H1 (cell line): ENCODE measurements around the gene ATXN2. TPM values are rescaled to one million over a fixed set of nuclear protein-coding genes. Genes with fewer than 3 reads are reported as not detected.
A peak's percentile ranks its signal among the peaks of the same experiment; 100 is the strongest.

Source experiments
- CTCF ChIA-PET: fragments of 300-600 bp; sonication (Branson Sonifier 250); formaldehyde crosslinking; loops from one replicate; lab custom pipeline; 2021; ENCODE audit not compliant: partially characterized antibody; lab: Charles Lee
- POLR2A ChIA-PET: fragments of 300-600 bp; sonication (Branson Sonifier 250); formaldehyde crosslinking; loops from one replicate; lab custom pipeline; 2021; ENCODE audit warnings: inconsistent platforms; ENCODE audit not compliant: partially characterized antibody; lab: Charles Lee
- DNase-seq, 2 experiments: peaks; one replicate each; pipeline versions ENCODE4 v3.0.0 to v3.0.0-alpha.2; 2010 to 2022; ENCODE audit warnings: low spot score in 2 of 2, low read depth in 1 of 2, mixed read lengths in 1 of 2
- FAIRE-seq: peaks from 2 replicates; lab custom pipeline; 2011; peaks lifted over from hg19 to GRCh38; lab: Jason Lieb, UNC
- H2AFZ ChIP-seq: 2 replicates; pipeline ENCODE4 v1.8.1; 2012; ENCODE audit warnings: low read length, inconsistent platforms
- H2AK5ac ChIP-seq: 2 replicates; pipeline ENCODE4 v1.6.1; 2013; ENCODE audit warnings: low read depth, low read length
- H2BK120ac ChIP-seq: replicated peaks from 2 replicates; pipeline ENCODE3; 2013; ENCODE audit warnings: low read depth, low read length, inconsistent platforms
- H2BK12ac ChIP-seq: 2 replicates; pipeline ENCODE4 v1.6.1; 2013; ENCODE audit warnings: low read depth, low read length
- H2BK15ac ChIP-seq: 2 replicates; pipeline ENCODE4 v1.6.1; 2013; ENCODE audit warnings: low read length
- H2BK20ac ChIP-seq: 2 replicates; pipeline ENCODE4 v1.6.1; 2013; ENCODE audit warnings: low read length
- H2BK5ac ChIP-seq: 2 replicates; pipeline ENCODE4 v1.6.1; 2013; ENCODE audit warnings: low read depth, low read length
- H3K14ac ChIP-seq: 2 replicates; pipeline ENCODE4 v1.6.1; 2013; ENCODE audit warnings: inconsistent platforms; ENCODE audit not compliant: insufficient read length
- H3K18ac ChIP-seq: 2 replicates; pipeline ENCODE4 v1.6.1; 2013; ENCODE audit warnings: low read length; ENCODE audit errors: extremely low read depth
- H3K23ac ChIP-seq: 2 replicates; pipeline ENCODE4 v1.6.1; 2013; ENCODE audit warnings: inconsistent platforms; ENCODE audit not compliant: insufficient read length
- H3K23me2 ChIP-seq: 2 replicates; pipeline ENCODE4 v1.6.1; 2013; ENCODE audit warnings: low read depth, low read length
- H3K27ac ChIP-seq: 2 replicates; pipeline ENCODE4 v1.6.1; 2011; ENCODE audit warnings: low read depth, low read length, inconsistent platforms
- H3K27me3 ChIP-seq, 4 experiments: replicated peaks in 1 of 4; 1 replicate in 1 of 4; 2 replicates in 3 of 4; pipeline versions ENCODE4 v1.6.1 to v1.8.1; 2011 to 2013; ENCODE audit warnings: low read length in 3 of 4, mild to moderate bottlenecking in 3 of 4, inconsistent platforms in 2 of 4, mixed read lengths in 2 of 4, moderate library complexity in 1 of 4; ENCODE audit not compliant: control insufficient read depth in 3 of 4, insufficient read depth in 3 of 4; ENCODE audit errors: extremely low read depth in 1 of 4
- H3K36me3 ChIP-seq, 4 experiments: 2 replicates each; pipeline versions ENCODE4 v1.6.1 to v1.8.1; 2011 to 2013; ENCODE audit warnings: mild to moderate bottlenecking in 4 of 4, low read length in 3 of 4, moderate library complexity in 2 of 4, control low read depth in 1 of 4, inconsistent platforms in 1 of 4; ENCODE audit not compliant: insufficient read depth in 4 of 4, control insufficient read depth in 2 of 4
- H3K4ac ChIP-seq: replicated peaks from 2 replicates; pipeline ENCODE3; 2013; ENCODE audit warnings: low read length, low read depth, mixed read lengths, inconsistent platforms; ENCODE audit not compliant: insufficient read length
- H3K4me1 ChIP-seq, 4 experiments: replicated peaks in 1 of 4; 1 replicate in 1 of 4; 2 replicates in 3 of 4; pipeline versions ENCODE4 v1.6.1 to v1.8.1; 2011 to 2013; ENCODE audit warnings: low read length in 3 of 4, inconsistent platforms in 2 of 4, mixed read lengths in 1 of 4; ENCODE audit not compliant: insufficient read depth in 4 of 4, control insufficient read depth in 3 of 4
- H3K4me2 ChIP-seq, 2 experiments: 2 replicates each; pipeline versions ENCODE4 v1.6.1 to v1.8.1; 2011 to 2013; ENCODE audit warnings: low read depth in 2 of 2, low read length in 2 of 2, control low read depth in 1 of 2, inconsistent platforms in 1 of 2, mild to moderate bottlenecking in 1 of 2; ENCODE audit not compliant: insufficient read depth in 1 of 2
- H3K4me3 ChIP-seq, 4 experiments: fragments of 200-600, 300-600 bp in 1 of 4; sonication (generic), shearing (Covaris generic), sonication (Bioruptor Twin) in 1 of 4; 2 replicates each; pipeline versions ENCODE4 v1.5.1 to v1.8.1; 2011 to 2016; ENCODE audit warnings: low read length in 4 of 4, low read depth in 3 of 4, control low read depth in 2 of 4, inconsistent platforms in 2 of 4, mild to moderate bottlenecking in 2 of 4, mixed read lengths in 1 of 4, moderate library complexity in 1 of 4; ENCODE audit not compliant: insufficient read depth in 2 of 4; ENCODE audit errors: extremely low read depth in 1 of 4
- H3K56ac ChIP-seq: replicated peaks from 2 replicates; pipeline ENCODE3; 2013; ENCODE audit warnings: low read depth, mild to moderate bottlenecking, mixed read lengths, low read length, inconsistent platforms; ENCODE audit not compliant: insufficient read length
- H3K79me1 ChIP-seq: 2 replicates; pipeline ENCODE4 v1.6.1; 2013; ENCODE audit warnings: low read depth, low read length, control low read depth
- H3K79me2 ChIP-seq, 2 experiments: 2 replicates each; pipeline versions ENCODE4 v1.6.1 to v1.8.1; 2012 to 2013; ENCODE audit warnings: low read length in 2 of 2, mild to moderate bottlenecking in 2 of 2, inconsistent platforms in 1 of 2; ENCODE audit not compliant: insufficient read depth in 2 of 2, control insufficient read depth in 1 of 2
- H3K9ac ChIP-seq, 4 experiments: replicated peaks in 1 of 4; 1 replicate in 1 of 4; 2 replicates in 3 of 4; pipeline versions ENCODE4 v1.6.1 to v1.8.1; 2011 to 2013; ENCODE audit warnings: low read depth in 3 of 4, low read length in 3 of 4, control low read depth in 2 of 4, mild to moderate bottlenecking in 2 of 4, moderate library complexity in 2 of 4, inconsistent platforms in 1 of 4; ENCODE audit errors: extremely low read depth in 1 of 4
- H3K9me3 ChIP-seq, 2 experiments: 2 replicates each; pipeline versions ENCODE4 v1.6.1 to v1.8.1; 2012 to 2013; ENCODE audit warnings: mild to moderate bottlenecking in 2 of 2, moderate library complexity in 2 of 2, control low read depth in 1 of 2, inconsistent platforms in 1 of 2, low read depth in 1 of 2, low read length in 1 of 2, mixed read lengths in 1 of 2; ENCODE audit not compliant: insufficient read depth in 2 of 2
- H4K20me1 ChIP-seq, 2 experiments: replicated peaks in 1 of 2; 2 replicates each; pipeline versions ENCODE3 to v1.8.1; 2011 to 2013; ENCODE audit warnings: inconsistent platforms in 2 of 2, low read length in 2 of 2, mild to moderate bottlenecking in 1 of 2; ENCODE audit not compliant: insufficient read depth in 2 of 2, control insufficient read depth in 1 of 2
- H4K5ac ChIP-seq: 2 replicates; pipeline ENCODE4 v1.6.1; 2013; ENCODE audit warnings: low read length, low read depth, mixed read lengths, inconsistent platforms; ENCODE audit not compliant: insufficient read length
- H4K8ac ChIP-seq: 2 replicates; pipeline ENCODE4 v1.8.0; 2013; ENCODE audit warnings: mild to moderate bottlenecking, moderate library complexity, low read length, inconsistent platforms; ENCODE audit not compliant: insufficient read depth; ENCODE audit errors: extremely low read depth
- H4K91ac ChIP-seq: replicated peaks from 2 replicates; pipeline ENCODE3; 2013; ENCODE audit warnings: low read length, mixed read lengths, inconsistent platforms; ENCODE audit not compliant: insufficient read length
- HDAC6 ChIP-seq: IDR thresholded peaks from one replicate; pipeline ENCODE4 v1.7.1; 2012; ENCODE audit warnings: low read depth, mild to moderate bottlenecking, inconsistent platforms, low read length, moderate library complexity
- RAD21 ChIP-seq, 2 experiments: IDR thresholded peaks in 1 of 2; conservative IDR thresholded peaks in 1 of 2; 2 replicates each; pipeline ENCODE4 v1.6.1; 2011; ENCODE audit warnings: low read depth in 2 of 2, low read length in 2 of 2, improper control_type of control experiment in 1 of 2, inconsistent platforms in 1 of 2, mild to moderate bottlenecking in 1 of 2, moderate library complexity in 1 of 2
- WGBS, 2 experiments: shearing (Covaris generic) in 1 of 2; methylation state at CpG; one replicate each; pipeline versions ENCODE4 v1.1.6 to v1.1.7; 2013 to 2015; ENCODE audit warnings: low lambda C conversion rate in 2 of 2, mixed read lengths in 2 of 2, inconsistent platforms in 1 of 2, low coverage in 1 of 2, missing lambda C conversion rate in 1 of 2; ENCODE audit not compliant: insufficient replicate concordance in 2 of 2, insufficient coverage in 1 of 2, insufficient read length in 1 of 2; ENCODE audit errors: extremely low coverage in 1 of 2, missing lambda C conversion rate in 1 of 2; 5-methylcytosine and 5-hydroxymethylcytosine counted together
- polyA plus RNA-seq, 7 experiments: library from polyadenylated mRNA; depleted of rRNA in 3 of 7; stranded (reverse) in 5 of 7; unstranded in 2 of 7; fragments of >200 nt in 5 of 7; fragments of 200-250 nt in 2 of 7; gene quantifications; 1 replicate in 5 of 7; 2 replicates in 1 of 7; 4 replicates in 1 of 7; pipeline versions ENCODE4 v1.2.1 to v1.2.3, GENCODE V29; 2011 to 2013; ENCODE audit warnings: missing spikeins in 2 of 7, mixed read lengths in 2 of 7
- total RNA-seq: library from RNA; stranded (reverse); fragmentation: NEBNext Ultra II Directional; extraction: Animal tissue kit (Norgen Biotek cat#: 25700); gene quantifications from 2 replicates; pipeline ENCODE4 v1.2.1, GENCODE V29; 2021

Gene ATXN2
- total and polyA plus RNA-seq, 2 of the 8 experiments (the other 6 are each of a cell fraction or from before 2014, with no cell fraction given): 46.6 to 80.7 TPM

DNA sequence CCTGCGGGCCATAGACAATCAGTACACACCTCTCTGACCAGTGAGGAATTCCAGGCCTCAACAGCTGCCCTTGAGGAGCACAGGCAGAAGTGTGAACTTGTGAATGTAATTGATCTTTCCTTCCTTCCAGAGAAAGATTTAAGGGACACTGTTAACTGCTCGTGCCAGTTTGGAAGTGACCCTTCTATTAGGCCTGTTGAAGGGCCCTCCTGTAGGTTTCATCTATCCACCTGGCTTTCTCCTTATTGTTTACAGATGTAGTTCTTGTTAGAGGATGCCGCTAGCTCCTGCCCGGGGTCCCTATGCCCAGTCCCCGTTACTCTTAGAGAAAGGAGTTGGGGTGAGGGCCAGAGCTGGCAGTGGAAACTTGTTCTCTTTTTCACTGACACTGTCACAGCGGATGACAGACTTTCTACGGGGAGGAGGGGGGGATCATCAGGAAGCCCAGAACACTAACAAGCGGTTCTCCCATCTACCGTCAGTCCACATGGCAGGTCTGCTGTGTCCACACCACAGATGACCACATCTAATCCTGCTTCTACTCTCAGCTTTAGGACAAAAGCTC lies 150.8 kb downstream of the ATXN2 start:
- Histone ChIP-seq H2AK5ac (no peak overlapping the region), H3K56ac (no peak overlapping the region), H2AFZ (no peak overlapping the region), H3K18ac (no peak overlapping the region), H3K27me3 (no peaks in the 10 kb centered on the region), H3K23me2 (no peaks in the 10 kb centered on the region), H2BK15ac (no peak overlapping the region), H3K9me3 (no peaks in the 10 kb centered on the region), H3K23ac (no peak overlapping the region), H3K14ac (no peak overlapping the region), H3K79me1 (peaks cover 6% of the 10 kb centered on the region; the same call in 1 of the 2 replicates), H4K5ac (no peak overlapping the region), H3K9ac (no peak overlapping the region), H3K36me3 (peaks cover 15 to 46% (median 42%) of the 10 kb centered on the region in 4 experiments), H3K27ac (no peak overlapping the region), H2BK5ac (no peak overlapping the region), H4K20me1 (peaks cover 13 to 15% of the 10 kb centered on the region in 2 experiments), H2BK20ac (no peak overlapping the region), H4K91ac (no peak overlapping the region), H3K4me1 (peaks cover 0 to 19% (median 10%) of the 10 kb centered on the region in 4 experiments; a peak in 6 of 7 replicates), H2BK120ac (no peak overlapping the region), H2BK12ac (no peak overlapping the region), H3K79me2 (peaks cover 0 to 6% of the 10 kb centered on the region in 2 experiments; a peak in 1 of 4 replicates), H3K4ac (no peak overlapping the region), H4K8ac (no peak overlapping the region), H3K4me3 (no peak overlapping the region), H3K4me2 (no peak overlapping the region)
- POLR2A ChIA-PET: interaction anchor here (1.2 to 7.1 kb wide), 4 partner anchors 9 to 44 kb away, joined by 4 to 64 read pairs (median 6); partner anchors contain the start of gene SH2B3
- CTCF ChIA-PET: interaction anchor here (0.6 to 31.7 kb wide), 7 partner anchors 8 to 86 kb away, joined by 3 to 838 read pairs (median 37); partner anchors contain the start of gene SH2B3
- no peak for FAIRE-seq
- TF ChIP-seq HDAC6: no peak
- TF ChIP-seq RAD21 (IDR thresholded peaks at IDR 0.05 in 1 of 2, conservative IDR thresholded peaks at IDR 0.05 in 1 of 2; ENCODE audit: low read depth in 2 of 2, low read length in 2 of 2): peak in 1 of 2 experiments; percentile 12; a peak in 1 of 4 replicates
- peak in 1 of 2 experiments; percentile 38 for DNase-seq
- 90% methylated on average over 9 of the region's 9 CpGs; no CpG with 5 or more reads in 1 of the 2 experiments for WGBS, 2 experiments
